ENCODE data around the gene EDNRB. TPM values are rescaled to one million over a fixed set of nuclear protein-coding genes. Genes with fewer than 3 reads are reported as not detected.

EDNRB gene
- total RNA-seq, 4 donors from 2014 or later = 7.7 to 21.5 (median 12.2) TPM

DNA sequence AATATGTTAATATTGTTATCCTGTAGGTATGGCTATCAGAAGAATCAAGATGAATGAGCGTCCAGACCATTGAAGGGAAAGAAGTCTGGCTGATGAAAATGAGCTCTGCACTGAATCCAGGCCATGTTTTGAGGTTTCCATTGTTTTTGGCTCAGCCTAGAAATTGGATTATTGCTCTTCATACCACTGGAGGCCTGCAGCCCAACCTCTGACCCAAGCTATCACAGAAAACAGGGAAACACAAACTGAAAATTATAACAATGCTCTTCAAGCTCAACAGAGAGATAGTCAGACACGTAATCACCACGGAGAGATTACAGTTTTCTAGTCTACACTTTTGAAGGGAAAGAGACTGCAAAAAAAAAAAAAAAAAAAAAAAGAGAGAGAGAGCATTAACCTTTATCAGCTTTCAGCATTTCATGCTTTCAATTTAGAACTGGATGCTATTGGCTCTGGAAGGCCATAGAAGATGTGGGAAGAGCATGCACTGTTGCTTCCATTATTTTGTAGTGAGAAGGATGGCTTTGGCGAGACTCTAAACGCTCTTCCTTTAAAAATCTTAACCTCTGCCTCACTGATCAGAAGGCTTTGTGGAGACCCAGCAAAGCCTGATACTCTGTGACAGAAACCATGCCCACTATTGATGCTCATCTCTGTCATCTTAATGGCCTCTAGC, 10.8 kb downstream of the EDNRB start:
- Histone ChIP-seq H3K27ac (no peak overlapping the region), H3K4me3 (no peak overlapping the region), H3K9me3 (no peaks in the 10 kb centered on the region), H3K27me3 (no peaks in the 10 kb centered on the region), H3K4me1 (no peaks in the 10 kb centered on the region), H3K36me3 (no peaks in the 10 kb centered on the region)
- DNase-seq = no peak
- TF ChIP-seq, protein P1, sequence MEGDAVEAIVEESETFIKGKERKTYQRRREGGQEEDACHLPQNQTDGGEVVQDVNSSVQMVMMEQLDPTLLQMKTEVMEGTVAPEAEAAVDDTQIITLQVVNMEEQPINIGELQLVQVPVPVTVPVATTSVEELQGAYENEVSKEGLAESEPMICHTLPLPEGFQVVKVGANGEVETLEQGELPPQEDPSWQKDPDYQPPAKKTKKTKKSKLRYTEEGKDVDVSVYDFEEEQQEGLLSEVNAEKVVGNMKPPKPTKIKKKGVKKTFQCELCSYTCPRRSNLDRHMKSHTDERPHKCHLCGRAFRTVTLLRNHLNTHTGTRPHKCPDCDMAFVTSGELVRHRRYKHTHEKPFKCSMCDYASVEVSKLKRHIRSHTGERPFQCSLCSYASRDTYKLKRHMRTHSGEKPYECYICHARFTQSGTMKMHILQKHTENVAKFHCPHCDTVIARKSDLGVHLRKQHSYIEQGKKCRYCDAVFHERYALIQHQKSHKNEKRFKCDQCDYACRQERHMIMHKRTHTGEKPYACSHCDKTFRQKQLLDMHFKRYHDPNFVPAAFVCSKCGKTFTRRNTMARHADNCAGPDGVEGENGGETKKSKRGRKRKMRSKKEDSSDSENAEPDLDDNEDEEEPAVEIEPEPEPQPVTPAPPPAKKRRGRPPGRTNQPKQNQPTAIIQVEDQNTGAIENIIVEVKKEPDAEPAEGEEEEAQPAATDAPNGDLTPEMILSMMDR (IDR thresholded peaks at IDR 0.05) = no peak
- TF ChIP-seq POLR2A (IDR thresholded peaks at IDR 0.05) = no peak

DNA sequence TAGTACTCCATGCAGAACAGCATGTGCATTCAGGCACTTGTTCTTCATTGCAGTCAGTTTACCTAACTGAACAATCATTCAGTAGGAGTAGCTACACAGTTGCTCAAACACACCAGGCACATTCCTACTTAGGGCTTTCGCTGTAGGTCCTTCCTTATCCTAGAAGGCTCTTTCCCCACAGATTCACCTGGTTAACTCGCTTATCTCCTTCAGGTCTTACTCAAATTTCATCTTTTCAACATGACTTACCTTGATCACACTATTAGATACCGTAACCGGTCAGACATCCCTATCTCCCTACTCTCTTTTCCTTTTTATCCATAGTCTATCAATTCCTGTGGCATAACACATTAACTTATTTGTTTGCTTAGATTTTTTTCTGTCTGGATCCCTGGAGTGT, 14.6 kb downstream of the EDNRB start:
- TF ChIP-seq, protein P1 (IDR thresholded peaks at IDR 0.05) = no peak
- no peak for TF ChIP-seq POLR2A (IDR thresholded peaks at IDR 0.05)

DNA sequence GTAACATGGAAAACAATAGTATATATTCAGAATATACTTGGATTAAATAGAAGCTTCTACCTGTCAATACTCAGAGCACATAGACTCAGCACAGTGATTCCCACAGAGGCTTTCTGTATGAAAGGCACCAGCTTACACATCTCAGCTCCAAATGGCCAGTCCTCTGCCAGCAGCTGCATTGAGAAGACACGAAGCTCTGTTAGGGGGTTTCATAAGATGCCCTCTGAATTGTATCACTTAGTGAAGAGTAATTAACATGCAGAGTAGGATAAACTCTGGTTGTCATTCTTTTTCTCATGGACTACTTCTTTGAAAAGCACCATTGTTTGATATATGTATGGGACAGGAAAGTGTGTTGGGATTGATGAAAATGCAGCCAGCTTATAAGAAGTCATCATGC, 15.2 kb downstream of the EDNRB start:
- Histone ChIP-seq H3K27me3 (no peaks in the 10 kb centered on the region), H3K4me1 (no peaks in the 10 kb centered on the region), H3K36me3 (no peaks in the 10 kb centered on the region), H3K9me3 (no peaks in the 10 kb centered on the region), H3K4me3 (no peak overlapping the region), H3K27ac (no peak overlapping the region)
- no peak for TF ChIP-seq POLR2A (IDR thresholded peaks at IDR 0.05)
- TF ChIP-seq, protein P1 (IDR thresholded peaks at IDR 0.05) = no peak
- DNase-seq = no peak

More for the DNA sequence above, 14.6 kb downstream of the EDNRB start:
- Histone ChIP-seq H3K27ac (no peak overlapping the region), H3K36me3 (no peaks in the 10 kb centered on the region), H3K4me3 (no peak overlapping the region), H3K4me1 (no peaks in the 10 kb centered on the region), H3K27me3 (no peaks in the 10 kb centered on the region), H3K9me3 (no peaks in the 10 kb centered on the region)
- no peak for DNase-seq

DNA sequence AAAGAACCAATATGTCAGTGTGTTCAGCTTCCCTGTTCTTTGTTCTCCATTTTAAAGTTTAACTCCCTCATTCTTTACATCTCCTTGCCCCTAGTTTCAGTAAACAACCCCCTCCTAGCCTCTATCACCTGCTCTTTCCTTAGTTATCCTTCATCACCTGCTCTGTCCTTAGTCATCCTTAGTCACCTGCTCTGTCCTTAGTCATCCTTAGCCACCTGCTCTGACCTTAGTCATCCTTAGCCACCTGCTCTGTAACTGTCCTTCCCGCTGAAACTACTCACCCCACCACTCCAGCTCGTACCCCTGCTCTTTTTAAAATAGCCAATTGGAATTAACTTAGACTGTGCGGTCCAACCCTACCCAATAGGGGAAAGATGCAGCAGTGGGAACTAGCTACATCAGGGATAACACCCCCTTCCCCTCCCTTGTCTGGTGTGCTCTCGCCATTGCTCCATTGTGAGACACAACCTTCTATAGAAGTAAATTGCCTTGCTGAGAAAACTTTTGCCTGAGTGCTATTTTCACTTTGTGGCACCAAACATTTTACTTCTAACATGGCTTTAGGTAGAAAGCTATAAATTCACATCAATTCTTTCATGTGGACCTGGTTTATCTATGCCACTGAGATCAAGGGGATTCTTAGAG, 16.2 kb downstream of the EDNRB start:
- Histone ChIP-seq H3K27me3 (no peaks in the 10 kb centered on the region), H3K36me3 (no peaks in the 10 kb centered on the region)
- TF ChIP-seq POLR2A (IDR thresholded peaks at IDR 0.05) = no peak
- TF ChIP-seq, protein P1 (IDR thresholded peaks at IDR 0.05) = no peak

DNA sequence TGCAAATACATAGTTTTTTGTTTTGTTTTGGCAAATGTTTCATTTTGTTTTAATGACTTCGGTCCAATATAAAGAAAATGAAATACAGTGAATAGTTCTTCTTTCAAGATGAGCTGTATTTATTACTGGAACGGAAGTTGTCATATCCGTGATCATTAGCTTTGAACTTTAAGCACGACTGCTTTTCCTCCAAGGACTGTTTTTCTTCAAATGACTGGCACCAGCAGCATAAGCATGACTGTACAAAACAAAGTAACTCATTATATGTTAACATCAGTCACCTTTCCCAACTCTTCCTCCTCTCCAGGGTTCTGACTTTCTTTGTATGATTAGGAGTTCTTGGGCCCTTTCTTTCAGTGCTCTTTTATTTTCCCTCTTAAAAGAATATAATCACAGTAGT, 20.5 kb downstream of the EDNRB start:
- Histone ChIP-seq H3K36me3 (no peaks in the 10 kb centered on the region), H3K9me3 (no peaks in the 10 kb centered on the region), H3K4me3 (no peak overlapping the region), H3K4me1 (no peaks in the 10 kb centered on the region), H3K27ac (no peak overlapping the region), H3K27me3 (no peaks in the 10 kb centered on the region)
- no peak for DNase-seq
- TF ChIP-seq, protein P1 (IDR thresholded peaks at IDR 0.05) = no peak
- no peak for TF ChIP-seq POLR2A (IDR thresholded peaks at IDR 0.05)

More for the DNA sequence above, 16.2 kb downstream of the EDNRB start:
- H3K4me3 ChIP-seq = no peak overlapping the region
- no peak overlapping the region for H3K27ac ChIP-seq
- no peaks in the 10 kb centered on the region for H3K4me1 ChIP-seq
- DNase-seq = no peak
- H3K9me3 ChIP-seq = no peaks in the 10 kb centered on the region

Measured in Peyer's patch (tissue), 4 donors.